Panc1 (cell line): ENCODE data around the gene ZNF273. TPM values are rescaled to one million over a fixed set of nuclear protein-coding genes. Genes with fewer than 3 reads are reported as not detected.

Experiments used
- ATAC-seq: fragments of 200-7000 bp; cut with Tn5 transposase; 2 replicates; pipeline ENCODE4 v1.9.1; 2020; ENCODE audit warnings: mild to moderate bottlenecking, moderate library complexity
- BruUV-seq: library from RNA; stranded (reverse); fragments of 400-500 nt; replicated peaks from 2 replicates; lab custom pipeline; 2021; lab: Mats Ljungman, UMichigan
- CTCF ChIA-PET: fragments of 300-600 bp; sonication (Branson Sonifier 250); formaldehyde crosslinking; loops from one replicate; lab custom pipeline; 2022; ENCODE audit warnings: antibody characterized with exemption; lab: Charles Lee
- POLR2A ChIA-PET: fragments of 300-600 bp; sonication (Branson Sonifier 250); formaldehyde crosslinking; loops from one replicate; lab custom pipeline; 2022; ENCODE audit warnings: antibody characterized with exemption; lab: Charles Lee
- DNase-seq: peaks from one replicate; pipeline ENCODE4 v3.0.0-alpha.2; 2010; ENCODE audit warnings: low read depth, low spot score
- H3K27ac ChIP-seq: 2 replicates; pipeline ENCODE4 v1.5.1; 2011; ENCODE audit warnings: mild to moderate bottlenecking, low read length, inconsistent platforms
- H3K27me3 ChIP-seq: fragments of 200-500 bp; sonication (Bioruptor generic); 2 replicates; pipeline ENCODE4 v1.6.0; 2014; ENCODE audit warnings: low read length, inconsistent platforms; ENCODE audit not compliant: control insufficient read depth, insufficient read depth
- H3K36me3 ChIP-seq: fragments of 200-500 bp; sonication (Bioruptor generic); 2 replicates; pipeline ENCODE4 v1.5.1; 2014; ENCODE audit warnings: inconsistent platforms, mild to moderate bottlenecking, low read length, moderate library complexity; ENCODE audit not compliant: control insufficient read depth, insufficient read depth
- H3K4me1 ChIP-seq: 2 replicates; pipeline ENCODE4 v1.5.1; 2011; ENCODE audit warnings: inconsistent platforms, mild to moderate bottlenecking, low read length, moderate library complexity; ENCODE audit not compliant: control insufficient read depth, insufficient read depth
- H3K4me3 ChIP-seq, 2 experiments: 2 replicates each; pipeline ENCODE4 v1.5.1; 2011 to 2012; ENCODE audit warnings: low read depth in 2 of 2, low read length in 2 of 2, mild to moderate bottlenecking in 2 of 2, inconsistent platforms in 1 of 2, moderate library complexity in 1 of 2
- H3K9me3 ChIP-seq: fragments of 200-500 bp; sonication (Bioruptor generic); 2 replicates; pipeline ENCODE4 v1.5.1; 2014; ENCODE audit warnings: low read depth, mild to moderate bottlenecking, inconsistent platforms, low read length, moderate library complexity; ENCODE audit not compliant: control insufficient read depth, insufficient read depth
- POLR2AphosphoS5 ChIP-seq: IDR thresholded peaks from 2 replicates; pipeline ENCODE4 v1.6.1; 2012; ENCODE audit warnings: mild to moderate bottlenecking, low read depth, low read length, moderate library complexity
- SIN3A ChIP-seq: IDR thresholded peaks from 2 replicates; pipeline ENCODE4 v1.6.1; 2012; ENCODE audit warnings: low read depth, mild to moderate bottlenecking, low read length, moderate library complexity, borderline replicate concordance; ENCODE audit not compliant: insufficient read depth
- TCF7L2 ChIP-seq: IDR thresholded peaks from 2 replicates; pipeline ENCODE4 v1.6.1; 2011; ENCODE audit warnings: mild to moderate bottlenecking, low read depth, low read length, inconsistent platforms
- in situ Hi-C: cut with HindIII; loops from 2 replicates; pipeline ENCODE4 v1.10.0; 2016; ENCODE audit warnings: low sequenced_read_pairs, low pct_unique_long_range_greater_than_20kb
- intact Hi-C: fragments of 100-400 bp; cut with micrococcal nuclease; formaldehyde crosslinking; loops from one replicate; pipeline ENCODE4 v1.10.0; 2022; ENCODE audit not compliant: unreplicated experiment
- total RNA-seq: library from RNA; stranded (reverse); gene quantifications from one replicate; pipeline ENCODE4 v1.2.1, GENCODE V29; 2021; ENCODE audit not compliant: unreplicated experiment
- TF ChIP-seq, protein P1 (sequence below), 2 experiments: IDR thresholded peaks; 2 replicates each; pipeline ENCODE4 v1.6.1; 2011 to 2012; ENCODE audit warnings: low read depth in 2 of 2, control low read depth in 1 of 2, low read length in 1 of 2, mild to moderate bottlenecking in 1 of 2, moderate library complexity in 1 of 2; ENCODE audit not compliant: insufficient read depth in 1 of 2
- TF ChIP-seq, protein P2 (sequence below): fragments of 450-650 bp; IDR thresholded peaks from 2 replicates; pipeline ENCODE4 v1.5.1; 2017; ENCODE audit warnings: mild to moderate bottlenecking

Gene ZNF273
- total RNA-seq, 1 experiment from 2014 or later = 6.4 TPM

DNA sequence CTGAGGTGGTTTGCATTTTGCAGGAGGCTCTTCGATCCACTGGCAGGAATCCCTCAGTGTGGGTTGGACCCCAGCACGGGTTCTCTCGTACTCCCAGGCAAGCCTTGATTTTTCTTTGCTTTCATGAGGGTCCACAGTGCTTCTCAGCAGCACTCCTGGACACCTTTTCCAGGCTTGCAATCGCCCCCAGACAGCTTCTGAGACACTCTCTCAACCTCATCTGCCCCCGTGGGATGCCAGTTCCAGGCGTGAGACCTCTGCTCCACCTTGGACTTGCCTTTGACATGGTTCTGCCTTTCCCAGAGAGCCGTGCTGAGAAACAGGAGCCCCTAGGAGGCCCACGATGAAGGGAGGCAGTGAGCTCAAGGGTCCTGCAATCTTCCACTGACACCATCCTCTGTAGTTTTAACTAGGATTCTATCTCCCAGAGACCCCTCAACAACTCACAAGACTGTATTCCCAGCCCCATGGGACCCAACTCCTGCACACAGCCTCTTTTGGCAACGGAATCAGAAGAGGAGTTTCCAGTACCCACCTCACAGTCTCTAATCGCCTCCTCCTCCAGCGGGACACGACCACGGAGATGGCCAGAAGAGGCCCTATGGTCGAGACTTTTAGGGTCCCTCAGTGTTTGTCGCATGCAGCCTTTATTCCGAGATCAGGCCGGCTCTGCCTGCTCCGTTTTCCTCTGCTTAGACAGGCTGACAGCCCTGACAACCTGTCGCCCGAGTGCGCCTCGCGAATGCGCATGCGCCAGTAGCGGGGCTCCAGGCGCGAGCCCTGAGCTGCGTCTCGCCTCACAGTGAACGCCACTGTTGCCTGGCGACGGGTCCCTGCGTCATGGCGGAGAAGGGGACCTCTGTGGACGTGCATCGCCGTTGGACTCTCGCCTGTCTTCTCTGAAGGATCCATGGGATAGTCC, 26.0 kb upstream of the ZNF273 start:
- in situ Hi-C loops = no loop called here
- no peaks in the 10 kb centered on the region for H3K36me3 ChIP-seq
- no TSS peak for BruUV-seq
- H3K4me1 ChIP-seq = no peaks in the 10 kb centered on the region
- no peak for TF ChIP-seq TCF7L2
- no peak for TF ChIP-seq POLR2AphosphoS5
- no peak for TF ChIP-seq SIN3A
- TF ChIP-seq, protein P1, sequence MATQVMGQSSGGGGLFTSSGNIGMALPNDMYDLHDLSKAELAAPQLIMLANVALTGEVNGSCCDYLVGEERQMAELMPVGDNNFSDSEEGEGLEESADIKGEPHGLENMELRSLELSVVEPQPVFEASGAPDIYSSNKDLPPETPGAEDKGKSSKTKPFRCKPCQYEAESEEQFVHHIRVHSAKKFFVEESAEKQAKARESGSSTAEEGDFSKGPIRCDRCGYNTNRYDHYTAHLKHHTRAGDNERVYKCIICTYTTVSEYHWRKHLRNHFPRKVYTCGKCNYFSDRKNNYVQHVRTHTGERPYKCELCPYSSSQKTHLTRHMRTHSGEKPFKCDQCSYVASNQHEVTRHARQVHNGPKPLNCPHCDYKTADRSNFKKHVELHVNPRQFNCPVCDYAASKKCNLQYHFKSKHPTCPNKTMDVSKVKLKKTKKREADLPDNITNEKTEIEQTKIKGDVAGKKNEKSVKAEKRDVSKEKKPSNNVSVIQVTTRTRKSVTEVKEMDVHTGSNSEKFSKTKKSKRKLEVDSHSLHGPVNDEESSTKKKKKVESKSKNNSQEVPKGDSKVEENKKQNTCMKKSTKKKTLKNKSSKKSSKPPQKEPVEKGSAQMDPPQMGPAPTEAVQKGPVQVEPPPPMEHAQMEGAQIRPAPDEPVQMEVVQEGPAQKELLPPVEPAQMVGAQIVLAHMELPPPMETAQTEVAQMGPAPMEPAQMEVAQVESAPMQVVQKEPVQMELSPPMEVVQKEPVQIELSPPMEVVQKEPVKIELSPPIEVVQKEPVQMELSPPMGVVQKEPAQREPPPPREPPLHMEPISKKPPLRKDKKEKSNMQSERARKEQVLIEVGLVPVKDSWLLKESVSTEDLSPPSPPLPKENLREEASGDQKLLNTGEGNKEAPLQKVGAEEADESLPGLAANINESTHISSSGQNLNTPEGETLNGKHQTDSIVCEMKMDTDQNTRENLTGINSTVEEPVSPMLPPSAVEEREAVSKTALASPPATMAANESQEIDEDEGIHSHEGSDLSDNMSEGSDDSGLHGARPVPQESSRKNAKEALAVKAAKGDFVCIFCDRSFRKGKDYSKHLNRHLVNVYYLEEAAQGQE (IDR thresholded peaks at IDR 0.05; ENCODE audit: insufficient read depth in 1 of 2, low read depth in 2 of 2, low read length in 1 of 2) = no peak
- TF ChIP-seq, protein P2, sequence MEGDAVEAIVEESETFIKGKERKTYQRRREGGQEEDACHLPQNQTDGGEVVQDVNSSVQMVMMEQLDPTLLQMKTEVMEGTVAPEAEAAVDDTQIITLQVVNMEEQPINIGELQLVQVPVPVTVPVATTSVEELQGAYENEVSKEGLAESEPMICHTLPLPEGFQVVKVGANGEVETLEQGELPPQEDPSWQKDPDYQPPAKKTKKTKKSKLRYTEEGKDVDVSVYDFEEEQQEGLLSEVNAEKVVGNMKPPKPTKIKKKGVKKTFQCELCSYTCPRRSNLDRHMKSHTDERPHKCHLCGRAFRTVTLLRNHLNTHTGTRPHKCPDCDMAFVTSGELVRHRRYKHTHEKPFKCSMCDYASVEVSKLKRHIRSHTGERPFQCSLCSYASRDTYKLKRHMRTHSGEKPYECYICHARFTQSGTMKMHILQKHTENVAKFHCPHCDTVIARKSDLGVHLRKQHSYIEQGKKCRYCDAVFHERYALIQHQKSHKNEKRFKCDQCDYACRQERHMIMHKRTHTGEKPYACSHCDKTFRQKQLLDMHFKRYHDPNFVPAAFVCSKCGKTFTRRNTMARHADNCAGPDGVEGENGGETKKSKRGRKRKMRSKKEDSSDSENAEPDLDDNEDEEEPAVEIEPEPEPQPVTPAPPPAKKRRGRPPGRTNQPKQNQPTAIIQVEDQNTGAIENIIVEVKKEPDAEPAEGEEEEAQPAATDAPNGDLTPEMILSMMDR = no peak
- no peaks in the 10 kb centered on the region for H3K9me3 ChIP-seq
- H3K4me3 ChIP-seq = no peak overlapping the region; a peak in 1 of 4 replicates
- ChIA-PET CTCF (no interaction called here), POLR2A (no interaction called here)
- ATAC-seq (no peak), DNase-seq (no peak)
- intact Hi-C loops = no loop called here
- H3K27ac ChIP-seq = no peak overlapping the region
- H3K27me3 ChIP-seq = no peaks in the 10 kb centered on the region

DNA sequence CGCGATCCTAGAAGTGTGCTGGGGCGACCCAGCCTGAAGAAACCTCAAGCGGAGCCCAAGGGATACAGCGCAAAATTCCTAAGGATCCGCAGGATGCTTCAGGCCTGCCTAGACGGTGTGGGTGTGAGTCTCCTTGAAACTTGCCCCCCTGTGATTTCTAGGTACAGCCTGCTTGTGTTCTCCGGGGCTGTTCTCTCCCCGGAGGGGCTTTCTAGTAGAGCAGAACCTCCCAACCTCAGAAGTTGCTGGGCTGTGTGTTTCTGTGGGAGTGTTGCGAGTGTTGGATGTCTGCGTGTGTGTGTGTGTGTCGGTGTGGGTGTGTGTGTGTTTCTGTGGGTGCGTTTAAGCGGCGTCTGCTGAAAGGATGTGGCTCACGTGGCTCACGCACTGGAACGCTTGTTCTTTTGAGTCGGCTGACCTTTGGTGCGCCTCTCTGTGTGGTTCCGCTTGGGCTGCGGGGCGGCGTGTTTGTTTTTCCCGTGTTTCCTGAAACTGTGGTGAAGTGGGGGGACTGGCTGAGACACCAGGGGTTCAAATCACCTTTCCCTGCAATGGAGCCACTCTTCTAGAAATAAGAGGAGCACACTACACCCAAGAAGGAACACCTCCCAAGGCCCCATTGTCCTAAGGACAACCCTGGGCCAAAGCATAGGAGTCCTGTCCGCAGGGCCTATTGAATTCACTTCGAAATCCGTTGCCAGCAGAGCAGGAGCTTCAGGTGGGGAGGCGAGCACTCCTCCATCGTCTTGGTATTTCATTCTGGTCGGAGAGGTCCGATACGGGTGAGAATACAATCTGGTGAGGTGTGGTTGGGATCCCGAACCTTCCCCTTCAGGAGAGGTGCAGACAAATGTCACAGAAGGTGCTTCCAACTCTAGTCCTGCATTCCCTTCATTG, 25.1 kb upstream of the ZNF273 start:
- ChIA-PET CTCF (no interaction called here), POLR2A (no interaction called here)
- TF ChIP-seq SIN3A (no peak), TCF7L2 (no peak), POLR2AphosphoS5 (no peak)
- TF ChIP-seq, protein P2 = no peak
- TF ChIP-seq, protein P1 (IDR thresholded peaks at IDR 0.05; ENCODE audit: insufficient read depth in 1 of 2, low read depth in 2 of 2, low read length in 1 of 2) = no peak
- in situ Hi-C loops (no loop called here), intact Hi-C loops (no loop called here)
- DNase-seq (no peak), ATAC-seq (no peak)
- BruUV-seq = no TSS peak
- Histone ChIP-seq H3K27ac (no peak overlapping the region), H3K9me3 (no peaks in the 10 kb centered on the region), H3K36me3 (no peaks in the 10 kb centered on the region), H3K27me3 (no peaks in the 10 kb centered on the region), H3K4me1 (no peaks in the 10 kb centered on the region), H3K4me3 (no peak overlapping the region; a peak in 1 of 4 replicates)
